SH-SY5Y (cell line): ENCODE results near the gene NUP43.

Source experiments
- GATA2 ChIP-seq: IDR thresholded peaks from 2 replicates; pipeline ENCODE4 v1.6.1; 2011; ENCODE audit warnings: mild to moderate bottlenecking, low read depth, low read length
- GATA3 ChIP-seq: IDR thresholded peaks from 2 replicates; pipeline ENCODE4 v1.6.1; 2011; ENCODE audit warnings: low read depth, mild to moderate bottlenecking, low read length, moderate library complexity

DNA sequence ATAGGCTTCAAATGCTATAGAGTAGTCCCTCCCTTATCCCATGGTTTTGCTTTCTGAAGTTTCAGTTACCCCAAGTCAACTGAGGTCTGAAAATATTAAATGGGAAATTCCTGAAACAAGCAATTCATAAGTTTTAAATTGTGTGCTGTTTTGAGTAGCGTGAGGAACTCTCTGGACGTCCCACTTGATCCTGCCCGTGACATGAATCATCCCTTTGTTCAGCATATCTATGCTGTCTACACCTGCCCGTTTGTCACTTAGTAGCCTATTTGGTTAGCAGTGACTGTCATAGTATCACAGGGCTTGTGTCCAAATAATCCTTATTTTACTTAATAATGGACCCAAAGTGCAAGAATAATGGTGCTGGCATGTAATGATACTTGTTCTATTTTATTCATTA is 8.2 kb upstream of the NUP43 start:
- TF ChIP-seq GATA3 (no peak), GATA2 (no peak)
